SK-MEL-5 (cell line): ENCODE results near the gene SARS2. TPM values are rescaled to one million over a fixed set of nuclear protein-coding genes. Genes with fewer than 3 reads are reported as not detected.
"Not testable (repeated sequence)": the region's sequence is repeated elsewhere in the genome, so short reads cannot be mapped to it uniquely, and the experiment has no call there.

Experiments used
- DNase-seq: peaks from one replicate; pipeline ENCODE4 v3.0.0-alpha.2; 2016; ENCODE audit warnings: low read depth, low spot score
- in situ Hi-C: cut with HindIII; loops from 2 replicates; pipeline ENCODE4 v1.10.0; 2016; ENCODE audit warnings: low sequenced_read_pairs, high pct_unique_total_duplicates, low pct_unique_long_range_greater_than_20kb
- total RNA-seq: library from RNA; depleted of rRNA; stranded (reverse); fragments of >200 nt; shearing (Covaris generic); gene quantifications from 2 replicates; pipeline ENCODE4 v1.2.3, GENCODE V29; 2014

The SARS2 gene
- total RNA-seq, 1 experiment from 2014 or later: 19.0 TPM

DNA sequence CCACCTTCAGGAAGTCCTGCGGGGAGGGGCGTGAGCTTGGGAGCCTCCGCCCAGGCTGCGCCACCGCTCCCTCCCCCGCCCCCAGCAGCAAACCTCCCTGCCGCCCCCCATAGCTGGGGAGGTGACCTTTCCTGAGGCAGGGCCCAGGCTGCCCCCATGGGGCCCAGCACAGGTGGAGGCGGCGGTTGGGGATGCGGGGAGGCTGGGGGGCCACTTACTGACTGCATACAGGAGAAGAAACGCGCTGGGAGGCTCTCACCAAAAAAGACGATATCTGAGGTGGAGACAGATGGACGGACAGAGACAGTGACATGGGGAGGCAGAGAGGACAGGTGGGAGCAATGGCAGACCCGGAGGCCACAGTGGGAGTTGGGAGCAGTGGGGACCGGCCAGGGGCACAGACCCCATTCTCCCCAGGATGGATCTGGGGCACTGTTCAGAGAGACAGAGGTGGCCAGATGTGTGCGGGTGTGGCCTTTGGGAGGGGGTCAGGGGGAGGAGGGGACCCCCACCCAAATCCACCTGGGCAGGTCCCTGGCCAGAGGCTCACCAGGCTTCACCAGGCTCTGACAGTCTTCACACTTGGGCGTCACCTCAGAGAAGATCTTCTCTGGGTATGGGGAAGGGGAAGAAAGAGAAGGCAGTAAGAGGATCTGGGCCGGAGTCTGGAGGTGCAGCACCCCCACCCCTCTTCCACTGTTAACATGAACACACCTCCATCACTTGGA lies 49.5 kb downstream of the SARS2 start:
- in situ Hi-C loops: no loop called here
- DNase-seq: no peak

DNA sequence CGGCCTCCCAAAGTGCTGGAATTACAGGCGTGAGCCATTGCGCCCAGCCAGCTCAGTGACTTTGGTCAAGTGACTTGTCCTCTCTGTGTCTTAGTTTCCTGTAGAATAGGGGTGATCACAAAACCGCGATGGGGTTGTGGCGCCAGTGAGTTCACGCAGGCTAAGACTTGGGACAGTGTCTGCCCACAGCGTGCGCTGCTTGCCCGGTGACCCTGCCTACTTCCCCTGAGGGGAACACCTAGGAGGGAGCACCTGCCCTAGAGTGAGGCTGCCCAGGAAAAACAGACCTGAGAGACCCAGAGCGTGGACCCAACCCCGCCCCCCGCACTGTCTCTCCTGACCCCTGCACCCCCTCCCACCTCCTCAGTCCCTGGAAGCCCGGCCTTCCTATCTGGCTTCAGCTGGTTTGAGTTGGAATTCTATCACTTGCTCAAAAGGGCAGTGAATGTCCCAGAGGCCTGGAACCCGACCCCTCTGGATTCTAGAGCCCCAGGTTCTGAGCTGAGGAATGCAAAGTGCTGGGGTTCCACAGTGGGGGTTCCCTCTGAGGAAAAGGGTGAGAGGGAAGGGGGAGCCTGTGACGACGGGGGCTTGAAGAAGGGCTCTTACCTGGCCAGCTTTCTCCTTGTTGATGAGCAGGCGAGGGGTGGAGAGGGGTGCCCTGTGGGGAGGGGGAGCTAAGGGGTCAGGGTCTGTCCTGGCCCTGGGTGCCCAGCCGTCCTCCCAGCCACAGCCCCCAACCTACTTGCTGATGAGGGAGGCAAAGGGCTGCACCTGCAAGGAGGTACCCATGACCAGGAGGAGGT lies 50.3 kb downstream of the SARS2 start:
- in situ Hi-C loops: no loop called here

DNA sequence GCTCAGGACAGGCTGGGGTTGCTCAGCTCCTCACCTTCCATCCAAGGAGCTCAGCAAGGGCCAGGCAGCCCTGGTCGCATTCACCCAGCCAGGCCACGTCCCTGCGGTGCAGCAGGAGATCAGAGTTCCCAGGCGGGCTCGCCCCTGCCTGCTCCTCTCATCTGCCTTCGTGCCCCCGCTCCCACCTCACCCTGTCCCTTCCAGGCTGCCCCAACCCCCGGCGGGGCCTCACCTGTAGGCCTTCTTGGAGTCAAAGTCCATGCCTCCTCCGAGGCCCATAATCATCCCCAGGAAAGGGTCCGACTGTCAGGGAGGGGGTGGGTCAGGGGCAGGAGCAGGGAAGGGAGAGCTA lies 51.2 kb downstream of the SARS2 start:
- DNase-seq: no peak
- in situ Hi-C loops: no loop called here

More for the DNA sequence above, 50.3 kb downstream of the SARS2 start:
- DNase-seq: no peak

DNA sequence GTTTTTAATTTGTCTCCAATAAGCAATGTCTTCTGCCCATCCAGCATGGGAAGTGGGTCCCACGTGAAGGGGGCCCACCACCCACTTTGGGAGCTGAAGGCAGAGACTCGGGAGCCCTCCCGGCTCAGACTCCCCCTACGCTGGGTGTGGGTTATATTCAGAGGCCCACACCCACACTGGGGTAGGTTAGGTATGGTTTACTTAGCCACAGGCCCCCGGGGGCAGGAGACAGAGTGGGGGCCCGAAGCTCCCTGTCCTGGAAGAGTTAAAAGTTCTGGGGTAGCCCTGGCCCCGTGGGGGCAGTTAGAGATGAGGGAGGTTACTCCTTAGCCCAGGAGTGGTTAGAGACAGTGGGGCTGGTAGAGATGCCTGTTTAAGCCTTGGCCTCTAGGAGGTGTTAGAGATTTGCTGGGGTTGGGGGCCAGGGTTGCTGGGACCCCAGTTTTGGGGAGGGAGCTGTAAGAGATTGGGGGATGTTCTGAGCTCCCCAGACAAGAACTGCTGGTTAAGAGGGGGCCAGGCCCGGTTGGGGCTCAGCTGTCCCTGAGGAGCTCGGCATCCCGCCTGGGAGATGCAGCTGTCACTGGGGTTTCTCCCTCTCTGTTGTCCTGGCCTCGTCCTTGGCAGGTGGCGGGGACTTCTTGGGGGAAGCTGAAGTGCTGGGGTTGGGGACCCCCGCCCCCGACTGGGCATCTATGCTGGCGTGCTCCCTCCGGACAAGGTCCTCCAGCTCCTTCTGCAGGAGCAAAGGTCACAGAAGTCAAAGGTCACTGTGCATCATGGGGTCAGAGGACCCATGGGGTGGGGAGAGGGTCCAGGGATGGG lies 51.8 kb downstream of the SARS2 start:
- DNase-seq: no peak
- in situ Hi-C loops: no loop called here

DNA sequence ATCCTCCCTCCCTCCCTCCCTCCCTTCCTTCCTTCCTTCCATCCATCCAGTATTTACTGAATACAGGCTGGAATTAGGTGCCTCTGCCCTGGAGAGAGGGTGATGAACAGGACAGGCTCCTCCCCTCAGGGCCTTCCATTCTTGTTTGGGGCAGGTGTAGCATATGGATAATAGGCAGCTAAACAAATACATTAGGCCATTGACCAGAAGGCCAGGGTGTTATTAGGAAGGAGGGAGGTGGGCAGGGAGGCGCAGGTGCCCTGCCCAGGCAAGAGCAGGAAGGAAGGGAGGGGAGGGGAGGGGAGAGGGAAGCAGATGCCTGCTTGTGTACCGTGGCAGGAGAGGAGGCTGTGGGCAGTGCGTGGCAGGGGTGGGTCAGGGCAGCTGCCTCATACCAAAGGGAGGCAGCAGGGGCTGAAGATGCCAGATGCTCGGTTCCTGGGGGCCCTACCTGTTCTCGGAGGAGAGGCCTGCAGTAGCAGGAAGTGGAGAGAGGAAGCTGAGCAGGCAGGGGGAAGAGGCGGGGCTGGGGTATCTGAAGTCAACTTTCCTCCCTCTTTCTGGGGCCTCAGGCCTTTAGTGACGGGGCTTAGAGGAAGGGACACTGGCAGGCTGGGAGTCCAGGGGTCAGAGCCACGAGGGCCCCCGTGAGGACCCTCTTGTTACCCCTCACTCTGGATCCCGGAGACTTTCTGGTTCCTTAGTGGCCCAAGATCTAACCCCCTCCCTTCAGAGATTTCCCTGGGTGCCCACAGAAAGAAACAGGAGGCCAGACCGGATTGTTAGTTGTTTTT lies 52.6 kb downstream of the SARS2 start, which contains the start of gene RINL:
Gene RINL (minus strand): TSS at position 495 of the 794 bp plus-strand sequence. CDS start 1,533 bp downstream, outside the sequence.
- in situ Hi-C loops: no loop called here
- no peak for DNase-seq

DNA sequence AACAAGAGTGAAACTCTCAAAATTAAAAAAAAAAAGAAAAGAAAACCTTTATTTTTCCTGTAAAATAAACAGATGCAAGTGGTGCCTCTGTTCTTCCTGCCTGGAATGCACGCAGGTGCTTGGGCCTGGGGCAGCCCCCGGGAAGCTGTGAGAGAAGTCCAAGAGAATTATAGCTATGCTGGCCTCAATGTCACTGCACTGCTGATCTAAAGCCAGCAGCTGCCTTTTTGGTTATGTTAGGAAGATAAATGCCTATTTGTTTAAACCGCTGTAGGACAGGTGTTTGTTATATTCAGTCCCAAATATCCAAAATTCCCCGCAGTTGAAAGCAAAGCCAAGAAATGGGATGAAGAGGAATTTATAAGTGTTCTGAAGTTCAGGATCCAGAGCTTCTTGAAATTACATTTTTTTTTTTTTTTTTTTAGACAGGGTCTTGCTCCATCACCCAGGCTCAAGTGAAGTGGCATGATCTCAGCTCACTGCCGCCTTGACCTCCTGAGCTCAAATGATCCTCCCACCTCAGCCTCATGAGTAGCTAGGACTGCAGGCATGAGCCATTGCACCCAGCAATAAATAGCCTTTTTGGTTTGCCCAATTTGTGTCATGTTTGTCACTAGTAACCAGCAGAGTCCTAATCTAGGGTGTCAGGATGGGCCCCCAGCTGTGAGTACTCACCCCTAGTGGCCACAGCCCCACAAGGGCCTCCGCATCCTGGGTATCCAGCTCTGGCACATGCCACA lies 54.7 kb downstream of the SARS2 start:
- in situ Hi-C loops: no loop called here
- DNase-seq: no peak

DNA sequence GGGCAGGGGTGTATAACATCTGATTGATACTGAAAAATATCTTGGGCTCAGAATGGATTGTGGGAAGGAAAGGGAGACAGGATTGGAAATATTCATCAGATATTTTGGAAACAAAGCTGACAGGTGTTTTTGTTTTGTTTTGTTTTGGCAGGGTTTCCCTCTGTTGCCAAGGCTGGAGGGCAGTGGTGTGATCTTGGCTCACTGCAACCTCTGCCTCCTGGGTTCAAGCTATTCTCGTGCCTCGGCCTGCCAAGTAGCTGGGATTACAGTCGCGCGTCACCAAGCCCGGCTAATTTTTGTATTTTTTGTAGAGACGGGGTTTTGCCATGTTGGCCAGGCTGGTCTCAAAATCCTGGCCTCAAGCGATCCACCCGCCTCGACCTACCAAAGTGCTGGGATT lies 57.2 kb downstream of the SARS2 start:
- DNase-seq, in situ Hi-C loops: not testable (repeated sequence)

DNA sequence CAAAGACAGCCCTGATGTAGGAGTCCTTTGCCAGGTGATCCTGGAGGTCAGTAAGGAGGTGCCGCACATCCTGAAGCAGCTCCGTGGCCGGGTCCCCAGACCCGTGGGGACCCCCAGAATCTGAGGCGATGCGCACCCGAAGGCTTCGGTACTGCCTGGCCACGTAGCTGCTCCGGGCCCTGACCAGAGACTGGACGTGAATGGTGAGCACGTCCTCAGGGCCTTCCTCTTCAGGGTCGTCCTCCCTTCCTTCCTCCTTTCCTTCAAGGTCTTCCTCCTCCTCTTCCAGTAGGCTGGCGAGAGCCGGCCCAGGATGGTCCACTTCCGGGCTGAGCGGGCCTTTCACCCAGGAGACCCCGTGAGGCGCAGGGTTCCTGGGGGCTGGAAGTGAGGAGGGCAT lies 60.0 kb downstream of the SARS2 start:
- in situ Hi-C loops: no loop called here
- DNase-seq: no peak

DNA sequence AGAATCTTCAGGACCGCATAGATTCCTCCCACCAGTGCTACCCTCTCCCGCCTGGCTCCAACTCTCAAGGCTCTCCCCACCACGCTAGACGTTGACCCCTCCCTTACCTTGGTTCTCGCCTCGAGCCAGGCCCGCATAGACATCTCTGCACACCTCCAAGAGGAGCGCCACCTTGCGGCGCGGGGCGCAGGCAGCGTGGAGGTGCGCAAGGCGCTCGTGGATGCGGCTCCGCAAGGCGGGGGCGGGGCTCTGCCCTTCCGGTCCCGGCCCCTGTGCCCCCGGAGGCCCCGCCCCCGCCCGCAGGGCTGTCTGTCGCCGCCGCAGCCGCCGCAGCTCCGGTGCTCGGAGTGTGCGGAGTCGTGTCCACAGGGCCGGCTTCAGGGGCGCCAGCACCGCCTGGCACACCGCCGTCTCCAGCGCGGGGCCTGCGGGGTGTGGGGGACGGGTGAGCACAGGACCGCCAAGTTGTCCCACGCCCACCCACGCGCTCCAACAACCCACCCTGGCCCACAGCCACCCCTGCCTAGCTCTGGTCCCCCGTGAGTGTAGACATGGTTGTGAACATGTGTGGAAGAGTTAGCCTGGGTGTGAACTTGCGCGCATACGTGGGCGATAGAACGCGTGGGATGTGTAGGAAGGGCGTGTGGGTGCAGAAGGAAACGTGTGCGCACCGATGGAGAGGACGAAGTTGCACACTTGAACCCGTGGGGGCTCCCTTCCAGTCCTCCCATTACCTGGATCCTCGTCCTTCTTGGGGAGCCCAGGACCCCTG lies 60.5 kb downstream of the SARS2 start:
- peak; percentile 47 for DNase-seq
- in situ Hi-C loops: no loop called here

DNA sequence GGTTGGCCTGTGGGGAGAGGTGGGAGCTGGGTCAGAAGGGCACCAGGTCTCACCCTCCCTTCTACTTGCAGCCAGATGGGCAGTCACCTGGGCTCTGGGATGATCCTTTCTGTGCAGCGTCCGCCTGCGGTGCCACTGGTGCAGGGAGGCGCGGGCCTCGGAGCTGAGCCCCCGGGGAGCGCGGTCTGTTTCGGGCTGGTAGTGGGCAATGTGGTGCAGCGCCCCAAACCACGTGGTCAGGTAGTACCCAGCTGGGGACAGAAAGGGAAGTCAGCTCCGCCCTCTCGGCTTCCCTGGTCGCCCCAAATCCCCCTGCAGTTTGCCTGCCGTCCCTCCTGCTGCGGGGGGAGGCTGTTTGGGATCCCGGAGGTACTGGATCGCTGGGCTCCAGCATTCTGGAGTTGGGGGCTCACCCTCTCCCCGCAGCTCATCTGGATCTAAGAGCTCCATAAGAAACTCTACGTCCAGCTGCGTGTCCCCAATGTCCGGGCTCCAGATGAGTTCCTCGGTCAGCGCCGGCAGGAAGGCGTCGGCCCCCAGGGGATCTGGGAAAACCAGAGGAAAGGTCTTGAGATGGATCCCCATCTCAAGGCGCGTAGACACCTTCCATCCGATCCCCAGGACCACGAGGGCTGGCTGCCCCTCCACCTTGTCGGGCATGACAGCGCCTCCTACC lies 61.3 kb downstream of the SARS2 start:
- in situ Hi-C loops: no loop called here
- no peak for DNase-seq

DNA sequence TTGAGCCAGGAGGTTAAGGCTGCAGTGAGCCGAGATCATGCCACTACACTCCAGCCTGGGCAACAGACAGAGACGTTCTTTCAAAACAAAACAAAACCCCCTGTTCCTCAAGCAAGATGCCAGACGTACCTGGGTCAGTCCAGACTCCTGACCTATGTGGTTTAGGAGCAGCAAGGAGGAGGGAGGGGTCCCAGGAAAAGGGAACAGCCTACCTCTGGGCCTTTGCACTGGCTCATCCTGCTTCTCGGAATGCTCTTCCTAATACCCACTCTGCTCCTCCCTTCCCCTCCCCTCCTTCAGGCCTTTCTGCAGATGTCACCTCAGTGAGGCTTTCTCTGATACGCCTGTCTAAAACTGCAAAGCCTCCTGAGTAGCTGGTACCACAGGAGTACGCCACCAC lies 62.0 kb downstream of the SARS2 start:
- in situ Hi-C loops: no loop called here
- DNase-seq: no peak

DNA sequence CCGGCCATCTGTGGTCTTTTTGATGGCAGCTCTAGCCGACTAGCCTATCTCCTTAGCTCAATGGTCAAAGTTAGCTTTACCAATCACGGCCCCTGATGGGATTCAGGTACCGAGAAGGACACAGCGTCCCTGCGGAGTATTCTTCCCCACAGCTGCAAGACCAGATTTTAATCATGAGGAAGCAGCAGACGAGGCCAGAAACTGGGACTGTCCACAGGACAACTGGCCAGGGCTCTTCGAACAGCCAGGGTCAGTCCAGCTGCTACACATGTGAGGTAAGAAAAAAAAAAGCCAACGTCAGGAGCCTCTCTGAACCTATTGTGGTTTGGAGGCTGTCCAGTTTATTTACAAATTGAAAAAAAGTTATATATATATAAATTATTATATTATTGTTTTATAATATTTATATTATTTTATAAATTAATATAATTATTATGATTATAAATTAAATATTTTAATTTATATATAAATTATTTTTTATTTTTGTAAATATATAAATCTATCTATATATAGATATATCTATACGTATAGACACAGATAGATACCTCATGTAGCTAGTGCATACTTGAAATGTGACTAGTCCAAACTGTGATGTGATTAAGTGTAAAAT lies 63.3 kb downstream of the SARS2 start:
- DNase-seq: no peak
- in situ Hi-C loops: no loop called here
